ENCODE data around the gene BCAR1. TPM values are rescaled to one million over a fixed set of nuclear protein-coding genes. Genes with fewer than 3 reads are reported as not detected.

Gene BCAR1
- total and polyA plus RNA-seq, 3 donors from 2014 or later = 83.8 to 201 (median 139) TPM

GRCh38 chr16:75219088-75219487 lies 32.3 kb downstream of the BCAR1 start:
- 58 to 83% methylated on average over 3 to 4 of the region's 4 CpGs for WGBS, 2 donors
- H3K36me3 ChIP-seq (ENCODE audit: low read depth, missing control alignments) = no peaks in the 10 kb centered on the region

GRCh38 chr16:75218256-75219076 lies 33.0 kb downstream of the BCAR1 start, which contains the start of gene CTRB1:
Gene CTRB1 (plus strand): TSS chr16:75218988. CDS start chr16:75219008, 20 bp downstream.
- DNase-seq = no peak
- no peaks in the 10 kb centered on the region for H3K27me3 ChIP-seq
- WGBS, 2 donors = 85 to 95% methylated on average over 8 to 19 of the region's 19 CpGs
- intact Hi-C loops (cut with DNase I; ENCODE audit: low total_unique reads) = no loop called here
- no peak within 1 kb of the TSS for H3K4me3 ChIP-seq
- no peaks in the 10 kb centered on the region for H3K9me3 ChIP-seq
- TF ChIP-seq POLR2A (IDR thresholded peaks at IDR 0.05) (no peak), CTCF (IDR thresholded peaks at IDR 0.05) (no peak)
- H3K27ac ChIP-seq = no peak within 1 kb of the TSS
- peaks cover 3% of the 10 kb centered on the region for H3K4me1 ChIP-seq
- H3K36me3 ChIP-seq (ENCODE audit: low read depth, missing control alignments) = no peaks in the 10 kb centered on the region

More at GRCh38 chr16:75219088-75219487, 32.3 kb downstream of the BCAR1 start:
- TF ChIP-seq CTCF (IDR thresholded peaks at IDR 0.05) (no peak), POLR2A (IDR thresholded peaks at IDR 0.05) (no peak)
- Histone ChIP-seq H3K27me3 (no peaks in the 10 kb centered on the region), H3K4me3 (no peak overlapping the region), H3K9me3 (no peaks in the 10 kb centered on the region), H3K27ac (no peak overlapping the region), H3K4me1 (peaks cover 3% of the 10 kb centered on the region)
- no peak for DNase-seq
- intact Hi-C loops (cut with DNase I; ENCODE audit: low total_unique reads) = no loop called here

GRCh38 chr16:75217389-75217851 lies 34.0 kb downstream of the BCAR1 start:
- WGBS, 2 donors = 88 to 91% methylated on average over 11 of the region's 11 CpGs
- Histone ChIP-seq H3K4me3 (no peak overlapping the region), H3K9me3 (no peaks in the 10 kb centered on the region), H3K36me3 (ENCODE audit: low read depth, missing control alignments) (no peaks in the 10 kb centered on the region), H3K27me3 (no peaks in the 10 kb centered on the region), H3K27ac (no peak overlapping the region), H3K4me1 (peaks cover 1% of the 10 kb centered on the region)
- TF ChIP-seq POLR2A (IDR thresholded peaks at IDR 0.05) (no peak), CTCF (IDR thresholded peaks at IDR 0.05) (no peak)
- DNase-seq = no peak
- intact Hi-C loops (cut with DNase I; ENCODE audit: low total_unique reads) = no loop called here

- 88 to 90% methylated on average over 7 of the region's 7 CpGs for WGBS, 2 donors
- no peaks in the 10 kb centered on the region for H3K36me3 ChIP-seq (ENCODE audit: low read depth, missing control alignments)
- H3K4me3 ChIP-seq = no peak overlapping the region
- intact Hi-C loops (cut with DNase I; ENCODE audit: low total_unique reads) = no loop called here
- no peaks in the 10 kb centered on the region for H3K4me1 ChIP-seq
- no peak for DNase-seq
- no peak overlapping the region for H3K27ac ChIP-seq
- TF ChIP-seq POLR2A (IDR thresholded peaks at IDR 0.05) (no peak), CTCF (IDR thresholded peaks at IDR 0.05) (no peak)
- no peaks in the 10 kb centered on the region for H3K27me3 ChIP-seq
- H3K9me3 ChIP-seq = no peaks in the 10 kb centered on the region
Measured at GRCh38 chr16:75216576-75216975, 34.8 kb downstream of the BCAR1 start.
